Measurements from ENCODE around the gene GREB1L. TPM values are rescaled to one million over a fixed set of nuclear protein-coding genes. Genes with fewer than 3 reads are reported as not detected.

GREB1L gene
- polyA plus RNA-seq, 1 donor: 1.8 TPM

- no peaks in the 10 kb centered on the region for H3K9me3 ChIP-seq (ENCODE audit: control insufficient read depth, low read depth, low read length)
- no peak overlapping the region for H3K27ac ChIP-seq (ENCODE audit: low read length)
- H3K4me3 ChIP-seq (ENCODE audit: low read length): no peak overlapping the region
- 96% methylated on average over 3 of the region's 9 CpGs for WGBS (ENCODE audit: insufficient coverage, low lambda C conversion rate)
- H3K36me3 ChIP-seq (ENCODE audit: control insufficient read depth, insufficient read depth, low read length): no peaks in the 10 kb centered on the region
- no peaks in the 10 kb centered on the region for H3K27me3 ChIP-seq (ENCODE audit: control insufficient read depth, insufficient read depth, low read length)
- no peaks in the 10 kb centered on the region for H3K4me1 ChIP-seq (ENCODE audit: control insufficient read depth, insufficient read depth, low read length)
- DNase-seq: no peak
Measured at GRCh38 chr18:21443776-21444464, 201.9 kb downstream of the GREB1L start.

- Histone ChIP-seq H3K4me3 (ENCODE audit: low read length) (no peak overlapping the region), H3K27me3 (ENCODE audit: control insufficient read depth, insufficient read depth, low read length) (no peaks in the 10 kb centered on the region), H3K9me3 (ENCODE audit: control insufficient read depth, low read depth, low read length) (no peaks in the 10 kb centered on the region), H3K4me1 (ENCODE audit: control insufficient read depth, insufficient read depth, low read length) (no peaks in the 10 kb centered on the region), H3K36me3 (ENCODE audit: control insufficient read depth, insufficient read depth, low read length) (no peaks in the 10 kb centered on the region), H3K27ac (ENCODE audit: low read length) (no peak overlapping the region)
- 80% methylated on average over 1 of the region's 6 CpGs for WGBS (ENCODE audit: insufficient coverage, low lambda C conversion rate)
- DNase-seq: peak; percentile 23 to 37
Measured at GRCh38 chr18:21444465-21445212, 202.6 kb downstream of the GREB1L start.

GRCh38 chr18:21448299-21448698 is 206.3 kb downstream of the GREB1L start:
- Histone ChIP-seq H3K36me3 (ENCODE audit: control insufficient read depth, insufficient read depth, low read length) (no peaks in the 10 kb centered on the region), H3K4me1 (ENCODE audit: control insufficient read depth, insufficient read depth, low read length) (no peaks in the 10 kb centered on the region), H3K4me3 (ENCODE audit: low read length) (no peak overlapping the region), H3K27ac (ENCODE audit: low read length) (no peak overlapping the region), H3K27me3 (ENCODE audit: control insufficient read depth, insufficient read depth, low read length) (no peaks in the 10 kb centered on the region), H3K9me3 (ENCODE audit: control insufficient read depth, low read depth, low read length) (no peaks in the 10 kb centered on the region)
- no peak for DNase-seq

GRCh38 chr18:21449367-21450290 is 207.6 kb downstream of the GREB1L start:
- Histone ChIP-seq H3K36me3 (ENCODE audit: control insufficient read depth, insufficient read depth, low read length) (no peaks in the 10 kb centered on the region), H3K27ac (ENCODE audit: low read length) (no peak overlapping the region), H3K4me1 (ENCODE audit: control insufficient read depth, insufficient read depth, low read length) (no peaks in the 10 kb centered on the region), H3K9me3 (ENCODE audit: control insufficient read depth, low read depth, low read length) (no peaks in the 10 kb centered on the region), H3K27me3 (ENCODE audit: control insufficient read depth, insufficient read depth, low read length) (no peaks in the 10 kb centered on the region), H3K4me3 (ENCODE audit: low read length) (no peak overlapping the region)
- 89% methylated on average over 2 of the region's 5 CpGs for WGBS (ENCODE audit: insufficient coverage, low lambda C conversion rate)
- no peak for DNase-seq

- no peak for DNase-seq
- H3K27me3 ChIP-seq (ENCODE audit: control insufficient read depth, insufficient read depth, low read length): no peaks in the 10 kb centered on the region
- no peaks in the 10 kb centered on the region for H3K9me3 ChIP-seq (ENCODE audit: control insufficient read depth, low read depth, low read length)
- no peaks in the 10 kb centered on the region for H3K4me1 ChIP-seq (ENCODE audit: control insufficient read depth, insufficient read depth, low read length)
- no peak overlapping the region for H3K4me3 ChIP-seq (ENCODE audit: low read length)
- no peak overlapping the region for H3K27ac ChIP-seq (ENCODE audit: low read length)
- no CpG with 5 or more reads among the region's 2 CpGs for WGBS (ENCODE audit: insufficient coverage, low lambda C conversion rate)
- no peaks in the 10 kb centered on the region for H3K36me3 ChIP-seq (ENCODE audit: control insufficient read depth, insufficient read depth, low read length)
Measured at GRCh38 chr18:21450503-21450902, 208.5 kb downstream of the GREB1L start.

- Histone ChIP-seq H3K27ac (ENCODE audit: low read length) (no peak overlapping the region), H3K36me3 (ENCODE audit: control insufficient read depth, insufficient read depth, low read length) (no peaks in the 10 kb centered on the region), H3K9me3 (ENCODE audit: control insufficient read depth, low read depth, low read length) (no peaks in the 10 kb centered on the region), H3K4me3 (ENCODE audit: low read length) (no peak overlapping the region), H3K4me1 (ENCODE audit: control insufficient read depth, insufficient read depth, low read length) (no peaks in the 10 kb centered on the region), H3K27me3 (ENCODE audit: control insufficient read depth, insufficient read depth, low read length) (no peaks in the 10 kb centered on the region)
- no peak for DNase-seq
- WGBS (ENCODE audit: insufficient coverage, low lambda C conversion rate): no CpG with 5 or more reads among the region's 1 CpG
Measured at GRCh38 chr18:21450913-21451312, 208.9 kb downstream of the GREB1L start.

- no peaks in the 10 kb centered on the region for H3K9me3 ChIP-seq (ENCODE audit: control insufficient read depth, low read depth, low read length)
- no peaks in the 10 kb centered on the region for H3K27me3 ChIP-seq (ENCODE audit: control insufficient read depth, insufficient read depth, low read length)
- no peaks in the 10 kb centered on the region for H3K36me3 ChIP-seq (ENCODE audit: control insufficient read depth, insufficient read depth, low read length)
- DNase-seq: no peak
- no peaks in the 10 kb centered on the region for H3K4me1 ChIP-seq (ENCODE audit: control insufficient read depth, insufficient read depth, low read length)
- H3K4me3 ChIP-seq (ENCODE audit: low read length): no peak overlapping the region
- WGBS (ENCODE audit: insufficient coverage, low lambda C conversion rate): no CpG with 5 or more reads among the region's 2 CpGs
- no peak overlapping the region for H3K27ac ChIP-seq (ENCODE audit: low read length)
Measured at GRCh38 chr18:21451851-21452250, 209.8 kb downstream of the GREB1L start.

GRCh38 chr18:21452276-21452780 is 210.3 kb downstream of the GREB1L start:
- Histone ChIP-seq H3K27ac (ENCODE audit: low read length) (no peak overlapping the region), H3K4me3 (ENCODE audit: low read length) (no peak overlapping the region), H3K4me1 (ENCODE audit: control insufficient read depth, insufficient read depth, low read length) (no peaks in the 10 kb centered on the region), H3K36me3 (ENCODE audit: control insufficient read depth, insufficient read depth, low read length) (no peaks in the 10 kb centered on the region), H3K27me3 (ENCODE audit: control insufficient read depth, insufficient read depth, low read length) (no peaks in the 10 kb centered on the region), H3K9me3 (ENCODE audit: control insufficient read depth, low read depth, low read length) (no peaks in the 10 kb centered on the region)
- no peak for DNase-seq
- WGBS (ENCODE audit: insufficient coverage, low lambda C conversion rate): no CpG with 5 or more reads among the region's 2 CpGs

- no peak for DNase-seq
- Histone ChIP-seq H3K36me3 (ENCODE audit: control insufficient read depth, insufficient read depth, low read length) (no peaks in the 10 kb centered on the region), H3K4me1 (ENCODE audit: control insufficient read depth, insufficient read depth, low read length) (no peaks in the 10 kb centered on the region), H3K27me3 (ENCODE audit: control insufficient read depth, insufficient read depth, low read length) (no peaks in the 10 kb centered on the region), H3K27ac (ENCODE audit: low read length) (no peak overlapping the region), H3K9me3 (ENCODE audit: control insufficient read depth, low read depth, low read length) (no peaks in the 10 kb centered on the region), H3K4me3 (ENCODE audit: low read length) (no peak overlapping the region)
- 78% methylated on average over 1 of the region's 4 CpGs for WGBS (ENCODE audit: insufficient coverage, low lambda C conversion rate)
Measured at GRCh38 chr18:21452796-21453510, 210.9 kb downstream of the GREB1L start.

GRCh38 chr18:21453511-21453901 is 211.5 kb downstream of the GREB1L start:
- Histone ChIP-seq H3K36me3 (ENCODE audit: control insufficient read depth, insufficient read depth, low read length) (no peaks in the 10 kb centered on the region), H3K9me3 (ENCODE audit: control insufficient read depth, low read depth, low read length) (no peaks in the 10 kb centered on the region), H3K27ac (ENCODE audit: low read length) (no peak overlapping the region), H3K27me3 (ENCODE audit: control insufficient read depth, insufficient read depth, low read length) (no peaks in the 10 kb centered on the region), H3K4me3 (ENCODE audit: low read length) (no peak overlapping the region), H3K4me1 (ENCODE audit: control insufficient read depth, insufficient read depth, low read length) (no peaks in the 10 kb centered on the region)
- no peak for DNase-seq
- WGBS (ENCODE audit: insufficient coverage, low lambda C conversion rate): 67% methylated on average over 1 of the region's 6 CpGs

All from large intestine (tissue), 3 donors.